Measurements from ENCODE around the gene RGP1.

Gene RGP1

DNA sequence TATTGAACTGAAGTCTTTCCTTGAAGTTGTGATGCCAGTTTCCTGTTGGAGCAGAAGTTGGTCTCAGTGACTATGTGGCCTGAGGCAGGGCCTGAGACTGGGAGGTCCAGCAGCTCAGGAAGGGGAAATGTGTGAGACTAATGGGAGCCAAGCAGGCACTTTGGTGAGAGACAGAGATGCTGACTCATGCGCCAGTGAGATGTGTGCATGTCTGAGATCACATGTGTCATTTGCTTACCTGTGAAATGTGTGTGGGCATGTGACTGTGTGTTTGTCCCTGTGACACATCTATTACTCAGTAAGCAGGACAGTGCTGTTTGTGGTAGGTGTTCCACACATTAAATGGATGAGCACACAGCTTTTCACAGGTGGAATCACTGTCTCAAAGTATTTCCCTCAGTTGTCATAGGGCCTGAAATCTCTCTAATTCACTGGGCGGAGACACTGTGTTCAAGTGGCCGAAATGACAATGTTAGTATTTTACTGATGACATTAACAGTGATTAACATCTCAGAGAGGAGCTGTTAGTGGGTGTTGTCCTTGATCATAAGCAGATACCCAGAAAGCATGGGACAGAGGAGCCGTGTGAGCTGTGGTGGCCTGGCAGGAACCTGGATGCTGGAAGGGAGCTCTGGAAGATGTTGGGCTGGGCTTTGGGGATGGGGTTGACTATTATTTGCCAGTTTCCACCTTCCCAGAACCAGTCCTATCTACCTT is 49.7 kb downstream of the RGP1 start:
- FAIRE-seq = no peak
- no peak for DNase-seq (ENCODE audit: insufficient read length, low spot score)

DNA sequence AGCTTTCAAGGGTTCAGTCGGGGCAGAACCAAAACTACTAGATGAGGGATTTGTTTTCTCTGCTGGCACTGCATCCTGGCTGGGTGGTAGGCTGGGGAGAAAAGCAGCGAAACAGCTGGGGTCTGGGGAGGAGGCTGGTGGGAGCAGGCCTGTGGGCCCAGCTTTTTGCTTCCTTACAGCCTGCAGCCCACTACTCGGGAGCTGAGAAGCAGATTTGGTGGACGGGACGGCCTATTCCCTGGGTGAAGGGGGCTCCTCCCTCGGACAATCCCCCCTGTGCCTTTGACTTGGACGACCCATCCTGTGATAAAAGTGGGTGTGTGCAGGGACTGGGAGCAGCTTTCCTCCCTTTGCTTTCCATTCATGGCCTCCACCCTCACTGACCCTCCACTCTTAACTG is 51.4 kb downstream of the RGP1 start:
- FAIRE-seq (no peak), DNase-seq (ENCODE audit: insufficient read length, low spot score) (no peak)

DNA sequence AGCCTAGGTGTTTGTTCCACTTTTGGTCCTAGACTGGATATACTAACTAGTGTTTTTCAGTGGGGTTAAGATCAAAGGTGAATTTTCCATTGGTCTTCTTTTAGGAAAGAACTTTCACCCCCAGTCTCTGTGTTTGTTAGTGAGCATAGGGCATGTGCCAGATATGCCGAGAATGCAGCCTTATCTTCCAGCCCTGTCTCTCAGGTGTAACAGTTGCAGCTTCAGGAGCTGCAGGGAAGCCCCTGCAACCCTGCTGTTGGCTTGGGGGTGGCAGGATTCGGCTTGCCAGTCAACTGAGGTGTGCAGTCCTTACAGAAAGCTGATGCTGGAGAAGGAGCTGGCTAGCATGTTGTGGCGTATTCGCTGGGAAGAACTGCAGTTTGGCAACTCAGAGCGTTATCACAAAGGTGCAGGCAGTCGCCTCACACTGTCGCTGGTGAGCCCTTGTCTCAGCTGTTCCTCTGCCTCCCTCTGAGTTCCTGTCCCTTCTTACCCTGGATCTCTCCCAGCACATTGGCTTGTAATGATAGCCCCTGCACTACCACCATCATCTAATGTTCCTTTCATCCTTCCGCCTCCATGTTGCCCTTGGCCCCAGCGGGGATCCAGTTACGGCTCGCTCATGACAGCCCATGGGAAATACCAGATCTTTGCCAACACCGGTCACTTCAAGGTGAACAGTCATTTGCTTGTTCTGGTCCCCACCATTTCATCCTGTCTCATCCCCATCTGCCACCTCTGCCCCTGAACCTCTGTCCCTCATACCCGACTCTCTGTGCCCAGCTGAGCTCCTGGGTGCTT is 52.4 kb downstream of the RGP1 start:
- DNase-seq (ENCODE audit: insufficient read length, low spot score) = no peak
- FAIRE-seq = no peak

DNA sequence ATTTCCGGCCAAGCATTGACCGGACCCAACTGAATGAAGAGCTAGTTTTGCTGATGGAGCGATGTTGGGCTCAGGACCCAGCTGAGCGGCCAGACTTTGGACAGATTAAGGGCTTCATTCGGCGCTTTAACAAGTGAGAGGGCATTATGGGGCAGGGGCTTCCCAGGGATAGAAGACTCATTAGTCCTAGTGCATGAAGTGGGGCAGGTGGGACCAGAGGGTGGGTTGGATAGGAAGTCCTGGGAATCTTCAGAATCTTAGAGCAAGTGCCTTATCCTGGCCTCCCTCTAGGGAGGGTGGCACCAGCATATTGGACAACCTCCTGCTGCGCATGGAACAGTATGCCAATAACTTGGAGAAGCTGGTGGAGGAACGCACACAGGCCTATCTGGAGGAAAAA is 57.0 kb downstream of the RGP1 start:
- DNase-seq (ENCODE audit: insufficient read length, low spot score) = no peak
- no peak for FAIRE-seq
